HepG2 (cell line): ENCODE results near the gene ETFDH. TPM values are rescaled to one million over a fixed set of nuclear protein-coding genes. Genes with fewer than 3 reads are reported as not detected.

Source experiments
- BRF2 ChIP-seq: sonication (generic); formaldehyde crosslinking; IDR thresholded peaks from 2 replicates; pipeline ENCODE4 v1.8.1; 2022; ENCODE audit warnings: mild to moderate bottlenecking, missing genetic modification reagents
- DNMT3B ChIP-seq: conservative IDR thresholded peaks from 2 replicates; pipeline ENCODE4 v1.6.1; 2016; ENCODE audit warnings: missing biosample characterization, control low read depth
- HMGXB4 ChIP-seq, 2 experiments: sonication (generic) in 1 of 2; formaldehyde crosslinking in 1 of 2; IDR thresholded peaks; 2 replicates each; pipeline versions ENCODE4 v1.4.0 to v1.6.1; 2018 to 2020; ENCODE audit warnings: missing genetic modification reagents in 2 of 2, borderline replicate concordance in 1 of 2, low read depth in 1 of 2, mild to moderate bottlenecking in 1 of 2, missing biosample characterization in 1 of 2
- KDM6A ChIP-seq: IDR thresholded peaks from 2 replicates; pipeline ENCODE4 v1.6.1; 2016; ENCODE audit warnings: low read depth
- MLXIP ChIP-seq: sonication (generic); formaldehyde crosslinking; IDR thresholded peaks from 2 replicates; pipeline ENCODE4 v1.9.0; 2021; ENCODE audit warnings: missing genetic modification reagents, borderline replicate concordance
- NFIC ChIP-seq: IDR thresholded peaks from 2 replicates; pipeline ENCODE4 v1.6.1; 2012; ENCODE audit warnings: mild to moderate bottlenecking, low read length, inconsistent platforms
- NFKB2 ChIP-seq: sonication (generic); formaldehyde crosslinking; IDR thresholded peaks from 2 replicates; pipeline ENCODE4 v1.4.0; 2020; ENCODE audit warnings: missing genetic modification reagents, borderline replicate concordance
- RAD51 ChIP-seq: fragments of 450-650 bp; IDR thresholded peaks from 2 replicates; pipeline ENCODE4 v1.6.1; 2016; ENCODE audit warnings: borderline replicate concordance
- RARA ChIP-seq: IDR thresholded peaks from 2 replicates; pipeline ENCODE4 v1.6.1; 2016; ENCODE audit warnings: missing genetic modification reagents, missing compliant biosample characterization
- SSRP1 ChIP-seq: IDR thresholded peaks from 2 replicates; pipeline ENCODE4 v1.6.1; 2016; ENCODE audit warnings: control low read depth
- ZNF205 ChIP-seq: IDR thresholded peaks from 2 replicates; pipeline ENCODE4 v1.6.1; 2018; ENCODE audit warnings: missing biosample characterization, missing genetic modification reagents
- ZNF207 ChIP-seq: fragments of 450-650 bp; IDR thresholded peaks from 2 replicates; pipeline ENCODE4 v1.6.1; 2016; ENCODE audit warnings: antibody characterized with exemption, borderline replicate concordance
- ZNF280D ChIP-seq: sonication (generic); formaldehyde crosslinking; IDR thresholded peaks from 2 replicates; pipeline ENCODE4 v1.5.1; 2020; ENCODE audit warnings: mild to moderate bottlenecking, missing genetic modification reagents
- ZNF503 ChIP-seq: sonication (generic); formaldehyde crosslinking; IDR thresholded peaks from 2 replicates; pipeline ENCODE4 v1.4.0; 2020; ENCODE audit warnings: missing genetic modification reagents
- ZNF570 ChIP-seq: sonication (generic); formaldehyde crosslinking; IDR thresholded peaks from 2 replicates; pipeline ENCODE4 v1.4.0; 2020; ENCODE audit warnings: mild to moderate bottlenecking, missing genetic modification reagents, borderline replicate concordance
- ZNF724P ChIP-seq: sonication (generic); formaldehyde crosslinking; IDR thresholded peaks from 2 replicates; pipeline ENCODE4 v1.8.0; 2022; ENCODE audit warnings: missing genetic modification reagents, borderline replicate concordance
- ZNF776 ChIP-seq: sonication (generic); formaldehyde crosslinking; IDR thresholded peaks from 2 replicates; pipeline ENCODE4 v1.4.0; 2020; ENCODE audit warnings: mild to moderate bottlenecking, missing genetic modification reagents
- polyA plus RNA-seq, 8 experiments: library from polyadenylated mRNA; depleted of rRNA in 3 of 8; stranded (reverse) in 7 of 8; unstranded in 1 of 8; fragments of >200 nt; fragmentation: Illumina TruSeq in 4 of 8; extraction: Trizol in 4 of 8; gene quantifications; 2 replicates each; pipeline versions ENCODE4 v1.2.1 to v1.2.3, GENCODE V29; 2011 to 2016; ENCODE audit warnings: low read depth in 4 of 8, missing spikeins in 1 of 8, mixed read lengths in 1 of 8; ENCODE audit not compliant: insufficient read depth in 1 of 8
- total RNA-seq, 5 experiments: library from RNA; depleted of rRNA; stranded (reverse); fragments of >200 nt; fragmentation: Illumina TruSeq; extraction: Trizol; gene quantifications; 2 replicates each; pipeline ENCODE4 v1.2.3, GENCODE V29; 2016; ENCODE audit warnings: low read depth in 1 of 5

ETFDH gene
- total and polyA plus RNA-seq, 2 of the 13 experiments (the other 11 are each of a cell fraction or from before 2014, with no cell fraction given) = 14.7 to 17.8 TPM

- peak; percentile 28 to 82; a peak in 2 of 4 replicates for TF ChIP-seq HMGXB4 (CRISPR knock-in tag; IDR thresholded peaks at IDR 0.05; ENCODE audit: borderline replicate concordance in 1 of 2, low read depth in 1 of 2)
- peak; percentile 68; the same call in 1 of the 2 replicates for TF ChIP-seq ZNF280D (CRISPR knock-in tag)
- no peak for TF ChIP-seq ZNF776 (CRISPR knock-in tag)
- no peak for TF ChIP-seq DNMT3B (CRISPR knock-in tag)
- peak; percentile 45; the same call in 1 of the 2 replicates for TF ChIP-seq NFIC
- TF ChIP-seq RAD51 = no peak
- no peak for TF ChIP-seq ZNF207
- TF ChIP-seq SSRP1 (CRISPR knock-in tag) = no peak
- 0 out of 2 replicates have a peak, but pooled peaks have one; percentile 36 for TF ChIP-seq BRF2 (CRISPR knock-in tag)
- peak; percentile 46; the same call in 1 of the 2 replicates for TF ChIP-seq MLXIP
- TF ChIP-seq RARA (CRISPR knock-in tag) = peak; percentile 52
- TF ChIP-seq KDM6A (CRISPR knock-in tag) = no peak
- TF ChIP-seq ZNF724P = 0 out of 2 replicates have a peak, but pooled peaks have one; percentile 53
- peak; percentile 61; the same call in 1 of the 2 replicates for TF ChIP-seq NFKB2 (CRISPR knock-in tag)
- no peak for TF ChIP-seq ZNF570
- peak; percentile 81; the same call in 1 of the 2 replicates for TF ChIP-seq ZNF205
- TF ChIP-seq ZNF503 = 0 out of 2 replicates have a peak, but pooled peaks have one; percentile 41
These were observed 51.1 kb downstream of the ETFDH start, which contains the start of gene PPID (continued) for GRCh38 chr4:158722917-158723793.
